Pancreas (tissue), 10 donors: ENCODE measurements around the gene DSCAM. TPM values are rescaled to one million over a fixed set of nuclear protein-coding genes. Genes with fewer than 3 reads are reported as not detected.
"Not testable (repeated sequence)": the region's sequence is repeated elsewhere in the genome, so short reads cannot be mapped to it uniquely, and the experiment has no call there.

Source experiments
- ATAC-seq, 4 donors: fragments of 200-7000 bp; cut with Tn5 transposase; one replicate each; pipeline versions ENCODE4 v1.8.0 to v1.9.1; 2020; ENCODE audit warnings: mild to moderate bottlenecking in 4 of 4, moderate library complexity in 4 of 4
- DNase-seq, 6 donors: peaks; one replicate each; pipeline ENCODE4 v3.0.0-alpha.2; 2020
- FAIRE-seq: peaks from 2 replicates; lab custom pipeline; 2012; peaks lifted over from hg19 to GRCh38; lab: Jason Lieb, UNC
- H3K27ac ChIP-seq, 4 donors: fragments of 200-600 bp; sonication (generic); 1 replicate in 3 of 4; 2 replicates in 1 of 4; pipeline versions ENCODE4 v1.5.0 to v1.8.0; 2020
- H3K27me3 ChIP-seq, 4 donors: fragments of 200-600 bp; one replicate each; pipeline ENCODE4 v1.8.0; 2021
- H3K36me3 ChIP-seq, 3 donors: fragments of 200-600 bp; sonication (generic) in 1 of 3; one replicate each; pipeline versions ENCODE4 v1.5.0 to v1.8.0; 2020 to 2021
- H3K4me1 ChIP-seq, 3 donors: fragments of 200-600 bp; one replicate each; pipeline ENCODE4 v1.8.0; 2021
- H3K4me3 ChIP-seq, 4 donors: fragments of 200-600 bp; sonication (generic) in 2 of 4; one replicate each; pipeline versions ENCODE4 v1.5.0 to v1.8.0; 2020 to 2021
- H3K9me3 ChIP-seq, 4 donors: fragments of 200-600 bp; one replicate each; pipeline ENCODE4 v1.8.0; 2021
- CTCF ChIP-seq, 4 donors: fragments of 200-600 bp; sonication (generic) in 3 of 4; IDR thresholded peaks; one replicate each; pipeline versions ENCODE4 v1.5.0 to v1.8.0; 2021; ENCODE audit warnings: antibody characterized with exemption in 4 of 4
- WGBS, 2 donors: extraction: QIAGEN DNeasy Blood & Tissue Kit; methylation state at CpG; one replicate each; pipeline ENCODE4 v1.1.7; 2013; 5-methylcytosine and 5-hydroxymethylcytosine counted together
- intact Hi-C, 3 donors: fragments of 100-400 bp; cut with DNase I; formaldehyde crosslinking; loops; one replicate each; pipeline versions ENCODE4 v1.11.1 to v1.14.2; 2022
- polyA plus RNA-seq, 2 donors: library from polyadenylated mRNA; stranded (reverse); fragments of 200-250 nt; gene quantifications; one replicate each; pipeline ENCODE4 v1.2.3, GENCODE V29; 2013
- total RNA-seq, 6 donors: library from RNA; stranded (reverse); fragmentation: NEBNext Ultra II Directional in 4 of 6; extraction: Animal tissue kit (Norgen Biotek cat#: 25700) in 4 of 6; gene quantifications; one replicate each; pipeline versions ENCODE4 v1.2.1 to v1.2.4, GENCODE V29; 2021 to 2023
- donor health status: healthy with polysubstance abuse.
- donor health status: DM: no; HTN: no; CAD: no; lungs with moderate emphysema.
- donor health status: DM: no; HTN: no; CAD: no.
- donor health status: control.
- donor health status: control.
- donor health status: Bipolar disorder and iron deficiency.
- donor health status: DM: yes; HTN: yes; CAD: no.
- donor health status: DM: no; HTN: no; CAD: no.
- donor health status: DM: no; HTN: no; CAD: no.
- donor health status: DM: yes; HTN: yes; CAD: no.

The DSCAM gene
- total and polyA plus RNA-seq, 8 donors: 0.05 to 0.77 (median 0.14) TPM

GRCh38 chr21:40029888-40030287 lies 817.1 kb downstream of the DSCAM start:
- ATAC-seq: no peak
- 75 to 83% methylated on average over 6 of the region's 6 CpGs for WGBS, 2 donors
- no peak overlapping the region for H3K4me3 ChIP-seq
- no peak for DNase-seq
- FAIRE-seq: no peak
- H3K36me3 ChIP-seq: no peaks in the 10 kb centered on the region
- H3K9me3 ChIP-seq: no peaks in the 10 kb centered on the region
- no peak overlapping the region for H3K27ac ChIP-seq
- no peak for TF ChIP-seq CTCF (IDR thresholded peaks at IDR 0.05)
- H3K27me3 ChIP-seq: no peaks in the 10 kb centered on the region
- H3K4me1 ChIP-seq: no peaks in the 10 kb centered on the region
- intact Hi-C loops: no loop called here

- H3K27me3 ChIP-seq, DNase-seq, H3K27ac ChIP-seq, intact Hi-C loops, ATAC-seq, FAIRE-seq, H3K4me3 ChIP-seq, H3K9me3 ChIP-seq, H3K4me1 ChIP-seq, H3K36me3 ChIP-seq: not testable (repeated sequence)
- 70 to 73% methylated on average over 11 to 19 of the region's 19 CpGs for WGBS, 2 donors
Measured at GRCh38 chr21:40028393-40028792, 818.6 kb downstream of the DSCAM start.

- no peak overlapping the region for H3K4me3 ChIP-seq
- no peaks in the 10 kb centered on the region for H3K9me3 ChIP-seq
- ATAC-seq: no peak
- no peaks in the 10 kb centered on the region for H3K36me3 ChIP-seq
- DNase-seq: no peak
- H3K4me1 ChIP-seq: no peaks in the 10 kb centered on the region
- no peak overlapping the region for H3K27ac ChIP-seq
- intact Hi-C loops: no loop called here
- no peak for FAIRE-seq
- no peaks in the 10 kb centered on the region for H3K27me3 ChIP-seq
- whole genome bisulfite sequencing, 2 donors: 51 to 59% methylated on average over 5 of the region's 5 CpGs
- no peak for TF ChIP-seq CTCF (IDR thresholded peaks at IDR 0.05)
Measured at GRCh38 chr21:40021558-40022351, 825.2 kb downstream of the DSCAM start.

GRCh38 chr21:40020651-40021050 lies 826.3 kb downstream of the DSCAM start:
- no peaks in the 10 kb centered on the region for H3K4me1 ChIP-seq
- intact Hi-C loops: no loop called here
- no peak overlapping the region for H3K4me3 ChIP-seq
- no peak overlapping the region for H3K27ac ChIP-seq
- H3K9me3 ChIP-seq: no peaks in the 10 kb centered on the region
- WGBS, 2 donors: 73 to 75% methylated on average over 3 of the region's 3 CpGs
- TF ChIP-seq CTCF (IDR thresholded peaks at IDR 0.05): no peak
- H3K27me3 ChIP-seq: no peaks in the 10 kb centered on the region
- ATAC-seq (no peak), DNase-seq (no peak), FAIRE-seq (no peak)
- H3K36me3 ChIP-seq: no peaks in the 10 kb centered on the region

- H3K4me1 ChIP-seq: no peaks in the 10 kb centered on the region
- WGBS, 2 donors: 63 to 69% methylated on average over 3 of the region's 3 CpGs
- no peak for TF ChIP-seq CTCF (IDR thresholded peaks at IDR 0.05)
- DNase-seq (no peak), ATAC-seq (no peak), FAIRE-seq (no peak)
- no peaks in the 10 kb centered on the region for H3K9me3 ChIP-seq
- no peaks in the 10 kb centered on the region for H3K27me3 ChIP-seq
- no peak overlapping the region for H3K27ac ChIP-seq
- intact Hi-C loops: no loop called here
- H3K4me3 ChIP-seq: no peak overlapping the region
- H3K36me3 ChIP-seq: no peaks in the 10 kb centered on the region
Measured at GRCh38 chr21:40018871-40019475, 828.0 kb downstream of the DSCAM start.
